ENCODE results near the gene PACRG. TPM values are rescaled to one million over a fixed set of nuclear protein-coding genes. Genes with fewer than 3 reads are reported as not detected.

PACRG gene
- total and polyA plus RNA-seq, 2 experiments from 2014 or later = 0.83 to 3.7 TPM

- no peak overlapping the region for H3K4me3 ChIP-seq
- H3K4me1 ChIP-seq (ENCODE audit: low read depth) = peaks cover 29% of the 10 kb centered on the region
- H3K27ac ChIP-seq = no peak overlapping the region
- no peaks in the 10 kb centered on the region for H3K36me3 ChIP-seq
- no peak for DNase-seq (ENCODE audit: low read depth in 1 of 2, low spot score in 1 of 2)
- H3K9me3 ChIP-seq (ENCODE audit: low read depth) = no peaks in the 10 kb centered on the region
- no peak for TF ChIP-seq CTCF (IDR thresholded peaks at IDR 0.05; ENCODE audit: low read depth, low read length)
- H3K27me3 ChIP-seq = no peaks in the 10 kb centered on the region
Measured at GRCh38 chr6:163352966-163353365, 625.2 kb downstream of the PACRG start.

GRCh38 chr6:163354085-163354484 lies 626.3 kb downstream of the PACRG start:
- H3K27ac ChIP-seq = no peak overlapping the region
- H3K4me3 ChIP-seq = no peak overlapping the region
- peaks cover 25% of the 10 kb centered on the region for H3K4me1 ChIP-seq (ENCODE audit: low read depth)
- DNase-seq (ENCODE audit: low read depth in 1 of 2, low spot score in 1 of 2) = peak in 1 of 2 donors; percentile 87
- no peaks in the 10 kb centered on the region for H3K36me3 ChIP-seq
- TF ChIP-seq CTCF (IDR thresholded peaks at IDR 0.05; ENCODE audit: low read depth, low read length) = no peak
- no peaks in the 10 kb centered on the region for H3K27me3 ChIP-seq
- no peaks in the 10 kb centered on the region for H3K9me3 ChIP-seq (ENCODE audit: low read depth)

GRCh38 chr6:163354761-163355425 lies 627.1 kb downstream of the PACRG start:
- Histone ChIP-seq H3K4me3 (no peak overlapping the region), H3K9me3 (ENCODE audit: low read depth) (no peaks in the 10 kb centered on the region), H3K36me3 (no peaks in the 10 kb centered on the region), H3K27me3 (no peaks in the 10 kb centered on the region), H3K4me1 (ENCODE audit: low read depth) (peaks cover 25% of the 10 kb centered on the region), H3K27ac (no peak overlapping the region)
- no peak for TF ChIP-seq CTCF (IDR thresholded peaks at IDR 0.05; ENCODE audit: low read depth, low read length)
- peak in 1 of 2 donors; percentile 74 for DNase-seq (ENCODE audit: low read depth in 1 of 2, low spot score in 1 of 2)

GRCh38 chr6:163355426-163355991 lies 627.7 kb downstream of the PACRG start:
- Histone ChIP-seq H3K9me3 (ENCODE audit: low read depth) (no peaks in the 10 kb centered on the region), H3K4me3 (no peak overlapping the region), H3K4me1 (ENCODE audit: low read depth) (peaks cover 30% of the 10 kb centered on the region), H3K36me3 (no peaks in the 10 kb centered on the region), H3K27me3 (no peaks in the 10 kb centered on the region), H3K27ac (peak overlapping the region; percentile 22)
- DNase-seq (ENCODE audit: low read depth in 1 of 2, low spot score in 1 of 2) = peak in 1 of 2 donors; percentile 83
- TF ChIP-seq CTCF (IDR thresholded peaks at IDR 0.05; ENCODE audit: low read depth, low read length) = no peak

- H3K4me3 ChIP-seq = no peak overlapping the region
- no peaks in the 10 kb centered on the region for H3K36me3 ChIP-seq
- TF ChIP-seq CTCF (IDR thresholded peaks at IDR 0.05; ENCODE audit: low read depth, low read length) = no peak
- no peaks in the 10 kb centered on the region for H3K9me3 ChIP-seq (ENCODE audit: low read depth)
- H3K27me3 ChIP-seq = no peaks in the 10 kb centered on the region
- H3K27ac ChIP-seq = peak overlapping the region; percentile 22
- peaks cover 34% of the 10 kb centered on the region for H3K4me1 ChIP-seq (ENCODE audit: low read depth)
- peak; percentile 51 to 87 for DNase-seq (ENCODE audit: low read depth in 1 of 2, low spot score in 1 of 2)
Measured at GRCh38 chr6:163356324-163356723, 628.5 kb downstream of the PACRG start.

All from cardiac muscle cell (in vitro differentiated cells and primary cell).